ENCODE measurements around the gene GCM1.

GRCh38 chr6:53148684-53149083, at the start of gene GCM1:
- TF ChIP-seq CTCF (IDR thresholded peaks at IDR 0.05; ENCODE audit: poor library complexity) (no peak), EZH2 (IDR thresholded peaks at IDR 0.05; ENCODE audit: borderline replicate concordance) (no peak)
